ENCODE results near the gene FBXL20. TPM values are rescaled to one million over a fixed set of nuclear protein-coding genes. Genes with fewer than 3 reads are reported as not detected.

FBXL20 gene
- total and polyA plus RNA-seq, 9 of the 15 experiments (the other 6 are each of a cell fraction or from before 2014, with no cell fraction given) = 1.8 to 15.1 (median 5.6) TPM

GRCh38 chr17:39235555-39236449 is 165.6 kb downstream of the FBXL20 start (continued):
- no peak for TF ChIP-seq NR0B1 (IDR thresholded peaks at IDR 0.05; ENCODE audit: partially characterized antibody)
- peak; percentile 83 for TF ChIP-seq ZNF24 (IDR thresholded peaks at IDR 0.05)
- peak; percentile 66; the same call in 1 of the 2 replicates for TF ChIP-seq XRCC5 (IDR thresholded peaks at IDR 0.05; ENCODE audit: low read depth, low read length)
- TF ChIP-seq TFAP4 (CRISPR knock-in tag; IDR thresholded peaks at IDR 0.05; ENCODE audit: borderline replicate concordance) = peak; percentile 70
- TF ChIP-seq RNF219 (CRISPR knock-in tag; IDR thresholded peaks at IDR 0.05) = no peak
- TF ChIP-seq CXXC5 (CRISPR knock-in tag; IDR thresholded peaks at IDR 0.05) = no peak
- TF ChIP-seq ZNF408 (CRISPR knock-in tag; IDR thresholded peaks at IDR 0.05; ENCODE audit: low read depth) = no peak
- TF ChIP-seq ATF1 (CRISPR knock-in tag; IDR thresholded peaks at IDR 0.05) = no peak
- TF ChIP-seq ATF1 (tag; IDR thresholded peaks at IDR 0.05) = peak; percentile 41; the same call in 1 of the 2 replicates
- peak; percentile 59 for TF ChIP-seq DACH1 (IDR thresholded peaks at IDR 0.05; ENCODE audit: partially characterized antibody)
- TF ChIP-seq SMAD1 (IDR thresholded peaks at IDR 0.05; ENCODE audit: low read depth, low read length, partially characterized antibody) = no peak
- no peak for TF ChIP-seq ZFP91 (CRISPR knock-in tag; IDR thresholded peaks at IDR 0.05)
- TF ChIP-seq TEAD2 (tag; IDR thresholded peaks at IDR 0.05) = no peak
- TF ChIP-seq ZNF184 (CRISPR knock-in tag; IDR thresholded peaks at IDR 0.05) = no peak
- no peak for TF ChIP-seq E4F1 (CRISPR knock-in tag; IDR thresholded peaks at IDR 0.05; ENCODE audit: borderline replicate concordance)
- peak; percentile 62 for TF ChIP-seq NFIC (IDR thresholded peaks at IDR 0.05)
- TF ChIP-seq CHD4 (IDR thresholded peaks at IDR 0.05; ENCODE audit: insufficient read depth, insufficient replicate concordance, low read depth, low read length, poor library complexity, severe bottlenecking) = peak; percentile 75
